ENCODE results near the gene HNRNPC.

Gene HNRNPC

DNA sequence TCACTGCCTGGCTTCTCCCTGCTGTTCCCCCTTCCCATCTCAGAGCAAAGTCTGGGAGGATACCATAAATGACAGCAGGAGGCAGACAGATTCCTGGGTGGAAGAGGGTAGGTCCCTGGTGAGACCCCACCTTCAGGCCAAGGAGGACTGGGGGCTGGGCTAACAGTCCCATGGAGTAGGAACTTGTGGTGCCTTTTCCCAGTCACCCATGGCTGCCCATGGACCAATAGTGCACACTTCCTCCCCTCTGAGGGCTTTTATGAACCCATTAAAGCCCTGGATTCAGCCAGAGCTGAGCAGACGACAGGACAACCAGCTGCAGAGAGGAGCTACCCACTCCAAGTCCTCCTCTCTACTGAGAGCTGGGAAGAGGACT, 76.8 kb downstream of the HNRNPC start:
- Histone ChIP-seq H3K27me3 (replicated peaks; ENCODE audit: control insufficient read depth, insufficient read depth, low read length) (no peaks in the 10 kb centered on the region), H3K4me3 (replicated peaks; ENCODE audit: low read depth, low read length) (no peak overlapping the region; the same call in 1 of the 2 replicates), H3K36me3 (ENCODE audit: control insufficient read depth, insufficient read depth, low read length) (no peaks in the 10 kb centered on the region)
- TF ChIP-seq, protein P1, sequence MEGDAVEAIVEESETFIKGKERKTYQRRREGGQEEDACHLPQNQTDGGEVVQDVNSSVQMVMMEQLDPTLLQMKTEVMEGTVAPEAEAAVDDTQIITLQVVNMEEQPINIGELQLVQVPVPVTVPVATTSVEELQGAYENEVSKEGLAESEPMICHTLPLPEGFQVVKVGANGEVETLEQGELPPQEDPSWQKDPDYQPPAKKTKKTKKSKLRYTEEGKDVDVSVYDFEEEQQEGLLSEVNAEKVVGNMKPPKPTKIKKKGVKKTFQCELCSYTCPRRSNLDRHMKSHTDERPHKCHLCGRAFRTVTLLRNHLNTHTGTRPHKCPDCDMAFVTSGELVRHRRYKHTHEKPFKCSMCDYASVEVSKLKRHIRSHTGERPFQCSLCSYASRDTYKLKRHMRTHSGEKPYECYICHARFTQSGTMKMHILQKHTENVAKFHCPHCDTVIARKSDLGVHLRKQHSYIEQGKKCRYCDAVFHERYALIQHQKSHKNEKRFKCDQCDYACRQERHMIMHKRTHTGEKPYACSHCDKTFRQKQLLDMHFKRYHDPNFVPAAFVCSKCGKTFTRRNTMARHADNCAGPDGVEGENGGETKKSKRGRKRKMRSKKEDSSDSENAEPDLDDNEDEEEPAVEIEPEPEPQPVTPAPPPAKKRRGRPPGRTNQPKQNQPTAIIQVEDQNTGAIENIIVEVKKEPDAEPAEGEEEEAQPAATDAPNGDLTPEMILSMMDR (IDR thresholded peaks at IDR 0.05; ENCODE audit: insufficient read depth, low read length, poor library complexity, severe bottlenecking) = no peak
- no peak for DNase-seq (ENCODE audit: extremely low read depth, insufficient read length)

DNA sequence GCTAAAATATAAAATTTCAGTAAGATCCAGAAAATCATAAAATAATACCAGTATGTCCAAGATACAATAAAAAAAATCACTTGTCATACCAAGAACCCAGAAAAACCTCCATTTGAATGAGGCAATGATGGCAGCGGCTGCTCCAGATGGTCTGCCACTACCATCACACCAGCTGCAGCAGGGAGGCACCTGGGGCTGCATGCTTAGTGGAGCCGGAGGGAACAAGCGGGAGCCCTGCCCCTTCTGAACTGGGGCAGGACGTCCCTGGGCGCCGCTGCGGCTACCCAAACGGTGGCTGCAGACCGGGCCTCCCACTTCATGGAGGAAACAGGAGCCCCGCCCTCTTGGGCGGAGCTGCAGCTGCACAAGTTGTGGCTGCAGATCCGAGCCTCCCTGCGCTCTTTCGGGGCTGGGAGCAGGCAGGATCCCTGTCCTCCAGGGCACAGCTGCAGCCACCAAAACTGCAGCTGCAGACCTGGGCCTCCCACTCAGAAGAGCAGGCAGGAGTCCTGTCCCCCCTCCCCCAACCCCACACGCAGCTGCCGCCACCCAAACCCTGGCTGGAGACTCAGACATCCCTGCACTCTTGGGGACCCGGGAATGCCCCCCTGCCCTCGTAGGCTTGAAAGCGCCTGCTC, 77.3 kb downstream of the HNRNPC start:
- no peaks in the 10 kb centered on the region for H3K36me3 ChIP-seq (ENCODE audit: control insufficient read depth, insufficient read depth, low read length)
- H3K27me3 ChIP-seq (replicated peaks; ENCODE audit: control insufficient read depth, insufficient read depth, low read length) = no peaks in the 10 kb centered on the region
- peak; percentile 72 for DNase-seq (ENCODE audit: extremely low read depth, insufficient read length)
- H3K4me3 ChIP-seq (replicated peaks; ENCODE audit: low read depth, low read length) = peak overlapping the region; percentile 26
- TF ChIP-seq, protein P1 (IDR thresholded peaks at IDR 0.05; ENCODE audit: insufficient read depth, low read length, poor library complexity, severe bottlenecking) = no peak

DNA sequence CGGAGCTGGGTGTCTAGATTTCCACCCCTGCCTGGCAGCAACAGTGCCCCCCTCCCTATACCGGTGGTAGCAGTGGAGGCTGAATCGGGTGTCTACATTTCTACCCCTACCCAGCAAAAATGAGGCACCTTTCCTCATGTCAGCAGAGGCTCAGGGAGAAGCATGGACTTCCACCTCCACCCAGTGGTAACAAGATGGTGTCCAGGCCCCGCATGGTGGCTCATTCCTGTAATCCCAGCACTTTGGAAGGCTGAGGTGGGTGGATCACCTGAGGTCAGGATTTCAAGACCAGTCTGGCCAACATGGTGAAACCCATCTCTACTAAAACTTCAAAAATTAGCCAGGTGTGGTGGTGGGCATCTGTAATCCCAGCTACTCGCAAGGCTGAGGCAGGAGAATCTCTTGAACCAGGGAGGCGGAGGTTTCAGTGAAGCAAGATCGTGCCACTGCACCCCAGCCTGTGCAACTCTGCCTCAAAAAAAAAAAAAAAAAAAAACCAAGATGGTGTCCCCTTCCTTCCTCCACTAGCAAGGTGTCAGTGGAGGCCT, 77.9 kb downstream of the HNRNPC start:
- Histone ChIP-seq H3K27me3 (replicated peaks; ENCODE audit: control insufficient read depth, insufficient read depth, low read length) (no peaks in the 10 kb centered on the region), H3K36me3 (ENCODE audit: control insufficient read depth, insufficient read depth, low read length) (no peaks in the 10 kb centered on the region), H3K4me3 (replicated peaks; ENCODE audit: low read depth, low read length) (no peak overlapping the region)
- no peak for DNase-seq (ENCODE audit: extremely low read depth, insufficient read length)
- TF ChIP-seq, protein P1 (IDR thresholded peaks at IDR 0.05; ENCODE audit: insufficient read depth, low read length, poor library complexity, severe bottlenecking) = no peak

DNA sequence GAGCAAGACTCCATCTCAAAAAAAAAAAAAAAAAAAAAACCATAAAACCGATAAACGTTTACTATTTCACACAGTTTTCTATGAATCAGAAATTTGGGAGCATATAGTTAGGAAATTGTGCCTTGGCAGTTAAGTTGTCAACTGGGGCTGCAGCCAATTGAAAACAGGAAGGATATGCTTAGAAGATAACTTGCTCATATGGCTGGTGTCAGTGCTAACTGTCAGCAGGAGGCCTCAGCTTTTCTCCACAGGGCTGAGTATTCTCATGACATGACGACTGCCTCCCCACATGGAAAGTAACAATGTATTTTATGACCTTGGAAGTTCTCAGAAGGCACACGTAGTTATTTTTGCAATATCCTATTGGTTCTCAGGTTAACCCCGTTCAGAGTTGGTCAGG, 83.8 kb downstream of the HNRNPC start:
- DNase-seq (ENCODE audit: extremely low read depth, insufficient read length) = no peak
- TF ChIP-seq, protein P1 (IDR thresholded peaks at IDR 0.05; ENCODE audit: insufficient read depth, low read length, poor library complexity, severe bottlenecking) = no peak

DNA sequence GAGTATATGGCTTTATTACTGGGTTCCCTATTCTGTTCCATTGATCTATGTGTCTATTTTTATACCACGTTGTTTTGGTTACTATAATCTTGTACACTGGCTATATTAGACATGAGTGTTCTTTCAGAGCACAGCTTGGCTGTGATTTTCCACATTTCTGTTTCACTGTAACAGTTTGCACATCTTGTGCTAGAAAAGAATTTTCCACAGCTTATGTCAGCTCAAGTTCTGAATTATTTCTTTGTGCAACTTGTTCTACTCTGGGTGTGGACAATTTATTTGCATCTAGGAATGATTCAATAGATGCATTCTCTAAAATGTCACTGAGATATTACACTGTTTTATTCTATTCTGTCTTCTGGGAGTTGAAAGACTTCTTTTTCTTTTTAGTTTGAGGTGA, 85.0 kb downstream of the HNRNPC start:
- no peaks in the 10 kb centered on the region for H3K36me3 ChIP-seq (ENCODE audit: control insufficient read depth, insufficient read depth, low read length)
- H3K4me3 ChIP-seq (replicated peaks; ENCODE audit: low read depth, low read length) = no peak overlapping the region
- H3K27me3 ChIP-seq (replicated peaks; ENCODE audit: control insufficient read depth, insufficient read depth, low read length) = no peaks in the 10 kb centered on the region
- no peak for DNase-seq (ENCODE audit: extremely low read depth, insufficient read length)
- TF ChIP-seq, protein P1 (IDR thresholded peaks at IDR 0.05; ENCODE audit: insufficient read depth, low read length, poor library complexity, severe bottlenecking) = no peak

More for the DNA sequence above, 83.8 kb downstream of the HNRNPC start:
- no peak overlapping the region for H3K4me3 ChIP-seq (replicated peaks; ENCODE audit: low read depth, low read length)
- no peaks in the 10 kb centered on the region for H3K27me3 ChIP-seq (replicated peaks; ENCODE audit: control insufficient read depth, insufficient read depth, low read length)
- no peaks in the 10 kb centered on the region for H3K36me3 ChIP-seq (ENCODE audit: control insufficient read depth, insufficient read depth, low read length)
